GM19467 (cell line): Measurements from ENCODE around the gene NAT8L.

Experiments used
- ATAC-seq: cut with Tn5 transposase; IDR thresholded peaks from one replicate; pipeline ENCODE4 v1.9.1; 2021; ENCODE audit warnings: mild to moderate bottlenecking, moderate library complexity; ENCODE audit not compliant: unreplicated experiment

Gene NAT8L

GRCh38 chr4:2044542-2045517 lies 14.3 kb upstream of the NAT8L start:
- ATAC-seq = no peak

- ATAC-seq = no peak
Observed at GRCh38 chr4:2045518-2045951, 13.6 kb upstream of the NAT8L start.

GRCh38 chr4:2046031-2046961 lies 12.8 kb upstream of the NAT8L start:
- no peak for ATAC-seq

- no peak for ATAC-seq
Observed at GRCh38 chr4:2047031-2047660, 12.0 kb upstream of the NAT8L start.

GRCh38 chr4:2047781-2048581 lies 11.1 kb upstream of the NAT8L start:
- ATAC-seq = no peak

GRCh38 chr4:2048831-2049230 lies 10.3 kb upstream of the NAT8L start:
- no peak for ATAC-seq

GRCh38 chr4:2049381-2049780 lies 9.7 kb upstream of the NAT8L start:
- no peak for ATAC-seq

GRCh38 chr4:2049811-2050210 lies 9.3 kb upstream of the NAT8L start:
- ATAC-seq = no peak

GRCh38 chr4:2051086-2051485 lies 8.0 kb upstream of the NAT8L start:
- no peak for ATAC-seq

GRCh38 chr4:2054217-2054616 lies 4.9 kb upstream of the NAT8L start:
- no peak for ATAC-seq

- no peak for ATAC-seq
Observed at GRCh38 chr4:2057382-2058065, 1.6 kb upstream of the NAT8L start.

- no peak for ATAC-seq
Observed at GRCh38 chr4:2058264-2059045, 672 bp upstream of the NAT8L start.

- ATAC-seq = no peak
Observed at GRCh38 chr4:2059726-2060602, 837 bp downstream of the NAT8L start.

GRCh38 chr4:2060611-2061185 lies 1.6 kb downstream of the NAT8L start:
- no peak for ATAC-seq

- no peak for ATAC-seq
Observed at GRCh38 chr4:2061186-2062131, 2.3 kb downstream of the NAT8L start.

- no peak for ATAC-seq
Observed at GRCh38 chr4:2062168-2062807, 3.2 kb downstream of the NAT8L start.
